WERI-Rb-1 (cell line): ENCODE data around the gene TSG101.

Experiments used
- DNase-seq: peaks from one replicate; pipeline ENCODE4 v3.0.0-alpha.2; 2020
- H3K27ac ChIP-seq: fragments of 250-450 bp; sonication (Bioruptor Pico); 2 replicates; pipeline ENCODE4 v1.5.1; 2020; ENCODE audit warnings: mild to moderate bottlenecking, moderate library complexity
- H3K27me3 ChIP-seq: fragments of 250-450 bp; sonication (Bioruptor Pico); 2 replicates; pipeline ENCODE4 v1.5.1; 2021; ENCODE audit warnings: mild to moderate bottlenecking, low read depth, moderate library complexity; ENCODE audit not compliant: insufficient read depth, severe bottlenecking
- H3K36me3 ChIP-seq: fragments of 250-450 bp; sonication (Bioruptor Pico); 2 replicates; pipeline ENCODE4 v1.5.1; 2020; ENCODE audit warnings: mild to moderate bottlenecking, moderate library complexity
- H3K4me3 ChIP-seq: 2 replicates; pipeline ENCODE4 v1.5.1; 2011; ENCODE audit warnings: low read depth, mild to moderate bottlenecking, control low read depth, low read length
- H3K9me3 ChIP-seq: fragments of 250-450 bp; sonication (Bioruptor Pico); 2 replicates; pipeline ENCODE4 v1.5.1; 2021; ENCODE audit warnings: mild to moderate bottlenecking, moderate library complexity; ENCODE audit not compliant: severe bottlenecking
- TF ChIP-seq, protein P1 (sequence below): IDR thresholded peaks from 2 replicates; pipeline ENCODE4 v1.5.1; 2011; ENCODE audit warnings: low read depth, mild to moderate bottlenecking, control low read depth, inconsistent platforms, low read length

Gene TSG101

DNA sequence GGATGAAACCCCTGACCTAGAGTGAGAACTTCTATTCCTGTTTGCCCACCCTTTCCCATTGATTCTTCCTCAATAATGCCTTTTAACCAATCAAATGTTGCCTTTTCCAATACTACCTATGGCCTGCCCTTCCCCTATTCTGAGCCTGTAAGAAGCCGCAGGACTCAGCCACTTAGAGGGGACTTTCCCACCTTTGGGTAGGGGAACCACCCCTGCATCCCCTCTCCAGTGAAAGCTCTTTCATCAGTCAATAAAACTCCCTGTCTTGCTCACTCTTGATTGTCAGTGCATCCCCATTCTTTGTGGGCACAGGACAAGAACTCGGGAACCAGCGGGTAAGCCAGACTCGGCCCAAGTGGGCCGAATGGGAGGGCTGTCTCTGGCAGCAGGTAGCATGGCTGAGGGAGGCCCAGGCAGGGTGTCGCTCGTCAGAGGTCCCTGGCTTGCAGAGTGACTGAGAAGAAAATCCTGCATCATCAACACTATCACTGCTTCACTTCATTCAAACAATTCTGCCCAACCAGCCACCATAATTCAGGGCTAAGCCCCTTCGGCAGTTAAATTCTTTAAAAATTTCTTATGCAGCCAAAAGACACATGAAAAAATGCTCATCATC, 40.7 kb downstream of the TSG101 start:
- peaks cover 38% of the 10 kb centered on the region for H3K36me3 ChIP-seq
- no peak for DNase-seq
- TF ChIP-seq, protein P1, sequence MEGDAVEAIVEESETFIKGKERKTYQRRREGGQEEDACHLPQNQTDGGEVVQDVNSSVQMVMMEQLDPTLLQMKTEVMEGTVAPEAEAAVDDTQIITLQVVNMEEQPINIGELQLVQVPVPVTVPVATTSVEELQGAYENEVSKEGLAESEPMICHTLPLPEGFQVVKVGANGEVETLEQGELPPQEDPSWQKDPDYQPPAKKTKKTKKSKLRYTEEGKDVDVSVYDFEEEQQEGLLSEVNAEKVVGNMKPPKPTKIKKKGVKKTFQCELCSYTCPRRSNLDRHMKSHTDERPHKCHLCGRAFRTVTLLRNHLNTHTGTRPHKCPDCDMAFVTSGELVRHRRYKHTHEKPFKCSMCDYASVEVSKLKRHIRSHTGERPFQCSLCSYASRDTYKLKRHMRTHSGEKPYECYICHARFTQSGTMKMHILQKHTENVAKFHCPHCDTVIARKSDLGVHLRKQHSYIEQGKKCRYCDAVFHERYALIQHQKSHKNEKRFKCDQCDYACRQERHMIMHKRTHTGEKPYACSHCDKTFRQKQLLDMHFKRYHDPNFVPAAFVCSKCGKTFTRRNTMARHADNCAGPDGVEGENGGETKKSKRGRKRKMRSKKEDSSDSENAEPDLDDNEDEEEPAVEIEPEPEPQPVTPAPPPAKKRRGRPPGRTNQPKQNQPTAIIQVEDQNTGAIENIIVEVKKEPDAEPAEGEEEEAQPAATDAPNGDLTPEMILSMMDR: no peak
- no peak overlapping the region for H3K4me3 ChIP-seq
- no peaks in the 10 kb centered on the region for H3K27me3 ChIP-seq
- H3K27ac ChIP-seq: no peak overlapping the region
- no peaks in the 10 kb centered on the region for H3K9me3 ChIP-seq

DNA sequence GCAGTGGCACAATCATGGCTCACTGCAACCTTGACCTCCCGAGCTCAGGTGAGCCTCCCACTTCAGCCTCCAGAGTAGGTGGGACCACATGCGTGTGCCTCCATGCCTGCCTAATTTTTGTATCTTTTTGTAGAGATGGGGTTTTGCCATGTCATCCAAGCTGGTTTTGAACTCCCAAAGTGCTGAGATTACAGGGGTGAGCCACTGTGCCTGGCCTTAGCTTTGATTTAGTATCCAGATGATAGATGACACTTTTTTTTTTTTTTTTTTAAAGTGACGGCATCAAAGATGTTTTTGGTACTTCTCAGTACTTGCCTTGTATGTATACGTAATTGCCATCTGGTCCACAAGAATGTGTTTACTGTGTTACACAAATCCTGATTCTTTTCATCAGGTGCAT, 47.7 kb downstream of the TSG101 start:
- Histone ChIP-seq H3K4me3 (no peak overlapping the region), H3K36me3 (peaks cover 72% of the 10 kb centered on the region), H3K27ac (no peak overlapping the region), H3K27me3 (no peaks in the 10 kb centered on the region), H3K9me3 (no peaks in the 10 kb centered on the region)
- TF ChIP-seq, protein P1: no peak
- no peak for DNase-seq

DNA sequence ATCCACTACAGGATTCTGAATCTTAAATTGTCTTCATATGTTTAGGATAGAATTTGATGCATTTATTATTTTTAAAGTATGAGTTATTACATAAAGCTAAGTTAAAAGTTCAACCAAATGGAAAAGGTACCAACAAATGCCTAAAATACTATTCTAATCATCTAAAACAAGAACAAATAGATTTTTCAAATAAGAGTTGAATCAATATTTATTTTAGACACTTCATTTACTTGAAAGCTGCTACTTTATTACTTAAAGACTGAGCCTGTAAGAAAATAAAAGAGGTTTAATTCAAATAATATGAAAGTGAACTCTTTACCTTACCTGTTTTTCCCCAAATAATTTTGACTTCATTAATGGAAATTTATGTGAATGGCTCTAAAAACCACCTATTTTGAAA, 54.2 kb downstream of the TSG101 start:
- no peak overlapping the region for H3K4me3 ChIP-seq

DNA sequence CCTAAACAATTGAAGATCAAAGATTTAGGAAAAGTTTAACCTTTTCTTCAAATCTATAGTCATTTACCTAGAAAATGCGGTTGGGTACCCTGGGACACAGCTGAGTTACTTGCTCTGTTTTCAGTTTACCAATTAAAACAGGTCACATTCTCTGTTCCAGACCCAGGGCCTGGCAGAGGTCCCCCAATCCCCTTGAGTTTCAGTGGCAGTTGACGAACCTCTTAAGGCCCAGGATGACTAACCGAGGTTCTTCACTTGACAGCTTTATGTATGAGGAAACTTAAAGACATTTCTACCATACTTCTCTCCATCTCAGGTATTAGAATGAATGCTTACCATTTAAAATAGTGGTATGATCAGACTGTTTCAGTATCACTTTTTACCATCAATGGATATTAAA, 54.7 kb downstream of the TSG101 start:
- TF ChIP-seq, protein P1: no peak
- Histone ChIP-seq H3K4me3 (no peak overlapping the region), H3K27me3 (no peaks in the 10 kb centered on the region), H3K9me3 (no peaks in the 10 kb centered on the region), H3K36me3 (peaks cover 12% of the 10 kb centered on the region), H3K27ac (no peak overlapping the region)
- DNase-seq: no peak

More for the DNA sequence above, 54.2 kb downstream of the TSG101 start:
- Histone ChIP-seq H3K27ac (no peak overlapping the region), H3K27me3 (no peaks in the 10 kb centered on the region), H3K36me3 (peaks cover 14% of the 10 kb centered on the region), H3K9me3 (no peaks in the 10 kb centered on the region)
- TF ChIP-seq, protein P1: no peak
- no peak for DNase-seq

DNA sequence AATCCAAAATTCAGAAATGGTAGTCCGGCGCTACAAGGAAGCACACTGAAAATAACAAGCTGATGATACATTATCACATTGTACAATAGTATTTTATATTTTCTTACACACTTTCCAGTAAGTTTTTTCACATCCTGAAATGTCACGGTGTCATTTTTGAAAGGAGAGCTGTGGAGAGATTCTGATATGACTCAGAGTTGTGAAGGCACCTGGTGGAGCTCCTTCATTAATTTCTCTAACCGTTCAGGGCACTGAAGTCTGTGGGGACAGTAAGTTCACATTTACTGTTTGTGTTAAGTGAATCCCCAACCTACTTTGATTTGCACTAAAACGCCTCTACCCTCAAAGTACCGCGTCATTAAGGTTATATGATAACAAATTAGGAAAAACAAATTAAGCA, 57.8 kb downstream of the TSG101 start:
- Histone ChIP-seq H3K9me3 (no peaks in the 10 kb centered on the region), H3K4me3 (no peak overlapping the region), H3K27ac (no peak overlapping the region), H3K27me3 (no peaks in the 10 kb centered on the region), H3K36me3 (no peaks in the 10 kb centered on the region)
- TF ChIP-seq, protein P1: no peak
- no peak for DNase-seq

DNA sequence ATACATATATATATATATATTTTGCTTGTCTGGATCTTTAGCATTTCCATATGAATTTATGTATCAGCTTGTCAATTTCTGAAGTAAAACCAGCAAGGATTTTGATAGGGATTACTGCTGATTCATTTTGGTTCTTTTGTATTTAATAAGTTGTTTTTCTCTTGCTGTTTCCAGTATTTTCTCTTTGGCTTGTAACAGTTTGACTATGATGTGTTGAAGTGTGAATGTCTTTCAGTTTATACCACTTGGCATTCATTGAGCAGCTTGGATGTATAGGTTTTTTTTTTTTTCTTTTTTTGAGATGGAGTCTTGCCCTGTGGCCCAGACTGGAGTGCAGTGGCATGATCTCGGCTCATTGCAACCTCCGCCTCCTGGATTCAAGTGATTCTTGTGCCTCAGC, 58.7 kb downstream of the TSG101 start:
- H3K36me3 ChIP-seq: no peaks in the 10 kb centered on the region
- no peak for DNase-seq
- no peak overlapping the region for H3K4me3 ChIP-seq
- no peaks in the 10 kb centered on the region for H3K27me3 ChIP-seq
- TF ChIP-seq, protein P1: no peak
- no peaks in the 10 kb centered on the region for H3K9me3 ChIP-seq
- H3K27ac ChIP-seq: no peak overlapping the region
